Endothelial cell of umbilical vein (primary cell): ENCODE measurements around the gene SLC25A22.

Experiments used
- EZH2 ChIP-seq: IDR thresholded peaks from 2 replicates; pipeline ENCODE4 v1.6.1; 2012; ENCODE audit warnings: borderline replicate concordance, low read depth, mild to moderate bottlenecking, moderate library complexity, low read length, inconsistent platforms; ENCODE audit not compliant: severe bottlenecking
- GATA2 ChIP-seq: IDR thresholded peaks from 2 replicates; pipeline ENCODE4 v1.7.0; 2011; ENCODE audit warnings: low read depth, mild to moderate bottlenecking, moderate library complexity, mixed read lengths, low read length; ENCODE audit not compliant: insufficient read length, insufficient read depth
- JUN ChIP-seq: IDR thresholded peaks from 2 replicates; pipeline ENCODE4 v1.6.1; 2011; ENCODE audit warnings: borderline replicate concordance, low read depth; ENCODE audit not compliant: insufficient read length, insufficient read depth
- MYC ChIP-seq: IDR thresholded peaks from one replicate; pipeline ENCODE4 v1.6.1; 2011; ENCODE audit warnings: mild to moderate bottlenecking, low read depth, low read length
- POLR2A ChIP-seq: IDR thresholded peaks from 2 replicates; pipeline ENCODE4 v1.6.1; 2012; ENCODE audit warnings: low read depth, mild to moderate bottlenecking, control low read depth, low read length
- POLR2AphosphoS5 ChIP-seq: IDR thresholded peaks from 2 replicates; pipeline ENCODE4 v1.6.1; 2012; ENCODE audit warnings: low read depth, mild to moderate bottlenecking, control low read depth, low read length, moderate library complexity; ENCODE audit not compliant: insufficient read depth
- TF ChIP-seq, protein P1 (sequence below), 2 donors: IDR thresholded peaks; 1 replicate in 1 of 2; 2 replicates in 1 of 2; pipeline ENCODE4 v1.5.1; 2011; ENCODE audit warnings: low read length in 2 of 2, mild to moderate bottlenecking in 2 of 2, moderate library complexity in 2 of 2, control low read depth in 1 of 2, inconsistent platforms in 1 of 2, low read depth in 1 of 2; ENCODE audit not compliant: insufficient read depth in 1 of 2; ENCODE audit errors: extremely low read depth in 1 of 2
- TF ChIP-seq, protein P2 (sequence below): IDR thresholded peaks from 2 replicates; pipeline ENCODE4 v1.6.1; 2011; ENCODE audit not compliant: insufficient read depth, insufficient read length

DNA sequence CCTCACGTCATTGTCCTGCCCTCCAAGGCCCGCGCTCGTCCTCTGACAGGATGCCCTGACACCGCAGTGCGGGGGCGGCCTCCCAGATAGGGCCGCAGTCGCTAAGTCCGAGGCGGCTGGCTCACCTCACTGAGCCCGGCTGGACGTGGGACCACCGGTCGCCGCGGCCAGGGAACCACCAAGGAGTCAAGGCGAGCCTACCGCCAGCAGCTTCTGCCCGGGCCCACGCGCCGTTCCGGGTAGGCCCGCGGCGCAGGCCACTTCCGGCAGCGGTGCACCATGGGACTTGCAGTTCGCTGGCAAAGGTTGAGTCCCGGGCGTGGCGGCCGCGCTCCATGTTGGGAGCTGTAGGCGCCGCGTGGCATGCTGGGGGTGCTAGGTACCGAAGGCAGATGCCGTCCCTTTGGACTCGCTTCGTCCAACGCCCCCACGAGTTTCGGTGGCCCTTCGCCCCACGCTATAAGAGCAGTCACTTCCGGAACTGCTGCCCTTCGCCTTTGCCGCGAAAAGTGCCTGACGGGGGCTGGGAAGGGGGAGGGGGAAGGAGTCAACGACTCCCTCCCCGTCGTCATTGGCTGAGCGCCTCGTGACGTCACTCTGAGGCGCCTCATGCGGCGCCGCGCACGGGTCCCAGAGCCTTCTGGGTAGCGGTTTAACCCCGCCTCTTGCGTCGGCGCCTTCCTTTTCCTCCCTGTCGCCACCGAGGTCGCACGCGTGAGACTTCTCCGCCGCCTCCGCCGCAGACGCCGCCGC lies 11.4 kb upstream of the SLC25A22 start, which contains the start of gene RPLP2:
- TF ChIP-seq, protein P1, sequence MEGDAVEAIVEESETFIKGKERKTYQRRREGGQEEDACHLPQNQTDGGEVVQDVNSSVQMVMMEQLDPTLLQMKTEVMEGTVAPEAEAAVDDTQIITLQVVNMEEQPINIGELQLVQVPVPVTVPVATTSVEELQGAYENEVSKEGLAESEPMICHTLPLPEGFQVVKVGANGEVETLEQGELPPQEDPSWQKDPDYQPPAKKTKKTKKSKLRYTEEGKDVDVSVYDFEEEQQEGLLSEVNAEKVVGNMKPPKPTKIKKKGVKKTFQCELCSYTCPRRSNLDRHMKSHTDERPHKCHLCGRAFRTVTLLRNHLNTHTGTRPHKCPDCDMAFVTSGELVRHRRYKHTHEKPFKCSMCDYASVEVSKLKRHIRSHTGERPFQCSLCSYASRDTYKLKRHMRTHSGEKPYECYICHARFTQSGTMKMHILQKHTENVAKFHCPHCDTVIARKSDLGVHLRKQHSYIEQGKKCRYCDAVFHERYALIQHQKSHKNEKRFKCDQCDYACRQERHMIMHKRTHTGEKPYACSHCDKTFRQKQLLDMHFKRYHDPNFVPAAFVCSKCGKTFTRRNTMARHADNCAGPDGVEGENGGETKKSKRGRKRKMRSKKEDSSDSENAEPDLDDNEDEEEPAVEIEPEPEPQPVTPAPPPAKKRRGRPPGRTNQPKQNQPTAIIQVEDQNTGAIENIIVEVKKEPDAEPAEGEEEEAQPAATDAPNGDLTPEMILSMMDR (IDR thresholded peaks at IDR 0.05; ENCODE audit: extremely low read depth in 1 of 2, insufficient read depth in 1 of 2, low read depth in 1 of 2, low read length in 2 of 2) = no peak
- TF ChIP-seq, protein P2, sequence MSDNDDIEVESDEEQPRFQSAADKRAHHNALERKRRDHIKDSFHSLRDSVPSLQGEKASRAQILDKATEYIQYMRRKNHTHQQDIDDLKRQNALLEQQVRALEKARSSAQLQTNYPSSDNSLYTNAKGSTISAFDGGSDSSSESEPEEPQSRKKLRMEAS = peak; percentile 30
- TF ChIP-seq POLR2A (peak; percentile 92), POLR2AphosphoS5 (peak; percentile 96), GATA2 (no peak), MYC (peak; percentile 66), EZH2 (no peak), JUN (peak; percentile 65)
